Measurements from ENCODE around the gene PLA2G6.

PLA2G6 gene

DNA sequence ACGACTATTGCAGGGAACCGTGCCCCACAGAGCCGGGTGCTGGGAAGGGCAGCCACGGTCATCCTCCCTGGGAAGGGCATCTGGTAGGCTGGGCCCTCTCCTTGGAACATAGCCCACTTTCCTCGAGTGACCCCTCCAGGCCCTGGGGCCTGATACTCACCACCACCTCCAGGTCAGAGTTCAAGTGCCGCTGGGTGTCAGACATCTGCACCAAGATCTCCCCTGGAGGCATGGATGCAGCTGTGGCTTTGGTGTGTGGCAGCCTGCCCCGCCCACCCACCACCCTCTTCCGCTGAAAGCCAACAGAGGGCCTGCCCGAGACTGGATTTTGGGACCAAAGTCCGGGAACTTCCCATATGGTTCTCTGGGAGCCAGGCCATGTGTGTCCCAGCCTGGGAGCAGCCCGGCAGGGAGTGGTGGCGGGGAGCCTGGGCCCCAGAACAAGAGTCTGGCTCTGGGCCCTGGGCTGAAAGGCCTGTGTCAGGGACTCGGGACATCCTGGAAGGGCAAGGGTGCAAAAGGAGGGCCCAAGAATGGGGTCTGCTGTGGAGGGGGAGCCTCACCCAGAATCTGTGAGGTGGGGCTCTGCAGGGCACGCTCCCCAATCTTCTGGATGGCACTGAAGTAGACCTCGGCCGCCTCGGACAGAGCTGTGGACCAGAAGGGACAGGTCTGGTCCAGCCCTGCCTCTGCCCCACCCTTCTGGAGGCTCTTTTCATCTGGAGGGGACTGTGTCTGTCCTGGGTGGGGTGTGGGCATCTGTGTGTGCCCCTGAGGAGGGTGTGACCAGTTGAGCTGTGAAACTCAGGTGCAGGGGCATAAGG lies 73.7 kb downstream of the PLA2G6 start:
- DNase-seq: no peak

- no peak for DNase-seq
Measured at GRCh38 chr22:38106814-38107578, 74.6 kb downstream of the PLA2G6 start.

- no peak for DNase-seq
Measured at GRCh38 chr22:38104084-38104483, 77.5 kb downstream of the PLA2G6 start.

DNA sequence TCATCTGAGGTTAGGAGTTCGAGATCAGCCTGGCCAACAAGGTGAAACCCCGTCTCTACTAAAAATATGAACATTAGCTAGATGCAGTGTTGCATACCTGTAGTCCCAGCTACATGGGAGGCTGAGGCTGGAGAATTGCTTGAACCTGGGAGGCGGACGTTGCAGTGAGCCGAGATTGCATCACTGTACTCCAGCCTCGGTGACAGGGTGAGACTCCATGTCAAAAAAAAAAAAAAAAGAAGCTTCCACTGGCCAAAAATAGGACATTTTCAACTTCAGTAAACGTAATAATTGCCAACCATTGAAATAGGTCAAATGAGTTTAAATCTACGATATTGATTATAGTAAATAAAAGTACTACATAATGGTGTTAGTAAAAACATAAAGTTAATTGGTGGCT lies 78.0 kb downstream of the PLA2G6 start:
- no peak for DNase-seq

GRCh38 chr22:38098410-38099249 lies 83.0 kb downstream of the PLA2G6 start:
- no peak for DNase-seq

DNA sequence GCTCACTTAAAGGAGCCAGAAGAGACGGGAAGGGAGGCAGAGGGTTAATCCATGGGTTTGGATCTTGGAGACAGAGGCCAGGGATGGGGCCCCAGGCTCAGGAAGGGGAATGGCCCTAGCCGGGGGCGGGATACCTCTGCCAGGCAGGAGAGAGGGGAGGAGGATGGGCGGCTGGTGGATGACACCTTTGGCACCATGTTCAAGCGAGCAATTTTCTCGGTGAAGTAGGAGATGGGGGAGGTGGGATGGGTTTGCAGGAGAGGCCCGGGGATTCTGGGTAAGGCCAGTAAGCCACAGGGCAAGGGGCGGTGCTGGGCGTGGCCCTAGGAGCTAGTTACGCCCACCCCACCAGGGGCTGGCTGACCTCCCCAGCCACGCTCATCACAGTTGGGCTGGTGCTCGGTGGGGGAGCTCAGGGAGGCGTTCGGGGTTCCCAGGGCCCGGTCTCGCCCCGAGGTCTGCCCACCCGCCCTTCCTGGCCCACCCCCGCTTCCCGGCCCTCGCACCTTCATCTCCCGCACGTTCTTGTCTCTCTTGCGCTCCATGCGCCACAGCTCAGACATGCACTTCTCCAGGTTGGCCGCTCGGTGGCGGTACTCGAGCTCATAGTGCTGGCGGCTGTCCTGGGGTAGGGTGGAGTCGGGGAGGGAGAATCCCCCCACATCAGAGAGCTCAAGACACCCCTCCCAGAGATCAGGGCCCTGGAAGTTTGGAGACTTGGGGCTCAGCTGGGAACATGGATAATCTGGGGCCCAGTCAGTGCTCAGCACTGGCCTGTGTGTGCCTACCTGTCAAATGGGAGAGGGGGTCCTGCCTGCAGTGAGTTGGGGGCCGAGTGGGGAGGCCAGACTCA lies 83.8 kb downstream of the PLA2G6 start:
- no peak for DNase-seq

- DNase-seq: no peak
Measured at GRCh38 chr22:38097058-38097457, 84.6 kb downstream of the PLA2G6 start.

GRCh38 chr22:38089474-38089851 lies 92.2 kb downstream of the PLA2G6 start:
- no peak for DNase-seq

DNA sequence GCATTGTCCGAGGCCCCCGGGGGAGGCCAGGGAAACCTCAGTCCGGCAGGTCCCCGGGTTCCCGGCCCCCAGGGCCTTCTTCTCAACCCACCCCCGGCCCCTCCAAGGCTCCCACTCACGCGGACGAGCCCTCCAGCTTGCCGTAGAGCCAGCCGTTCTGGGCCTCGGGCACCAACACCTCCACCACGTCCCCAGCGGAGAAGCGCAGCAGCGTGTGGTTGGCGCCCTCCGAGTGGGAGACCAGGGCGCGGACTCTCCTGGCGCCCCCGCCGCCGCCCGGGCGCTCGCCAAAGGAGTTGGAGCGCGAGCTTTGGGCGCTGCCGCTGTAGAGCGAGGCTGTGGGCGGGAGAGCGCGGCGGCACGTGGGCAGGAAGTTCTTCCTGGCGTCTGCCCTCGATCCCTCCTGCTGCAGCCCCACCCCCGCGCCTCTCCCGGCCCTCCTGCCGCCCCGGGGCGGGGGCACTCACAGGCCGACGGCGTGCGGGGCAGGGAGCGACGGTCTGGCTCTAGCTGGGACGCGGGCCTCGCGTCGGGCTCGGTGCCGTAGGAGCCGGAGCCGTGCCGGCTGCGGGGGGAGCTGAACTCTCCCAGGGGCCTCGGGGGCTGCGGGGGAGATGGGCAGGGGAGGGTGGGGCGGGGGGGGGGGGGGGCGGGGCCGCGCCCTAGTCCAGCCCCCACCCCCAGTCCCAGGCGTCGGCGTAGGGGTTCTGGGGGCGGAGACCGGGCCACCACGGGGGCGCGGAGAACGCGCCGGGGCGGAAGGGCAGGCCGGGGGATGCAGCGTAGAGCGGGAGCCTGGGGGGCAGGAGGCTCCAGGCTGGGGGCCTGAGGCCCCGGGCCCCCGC lies 92.8 kb downstream of the PLA2G6 start:
- no peak for DNase-seq

GRCh38 chr22:38087855-38088254 lies 93.8 kb downstream of the PLA2G6 start:
- no peak for DNase-seq

GRCh38 chr22:38086942-38087341 lies 94.7 kb downstream of the PLA2G6 start:
- DNase-seq: no peak

DNA sequence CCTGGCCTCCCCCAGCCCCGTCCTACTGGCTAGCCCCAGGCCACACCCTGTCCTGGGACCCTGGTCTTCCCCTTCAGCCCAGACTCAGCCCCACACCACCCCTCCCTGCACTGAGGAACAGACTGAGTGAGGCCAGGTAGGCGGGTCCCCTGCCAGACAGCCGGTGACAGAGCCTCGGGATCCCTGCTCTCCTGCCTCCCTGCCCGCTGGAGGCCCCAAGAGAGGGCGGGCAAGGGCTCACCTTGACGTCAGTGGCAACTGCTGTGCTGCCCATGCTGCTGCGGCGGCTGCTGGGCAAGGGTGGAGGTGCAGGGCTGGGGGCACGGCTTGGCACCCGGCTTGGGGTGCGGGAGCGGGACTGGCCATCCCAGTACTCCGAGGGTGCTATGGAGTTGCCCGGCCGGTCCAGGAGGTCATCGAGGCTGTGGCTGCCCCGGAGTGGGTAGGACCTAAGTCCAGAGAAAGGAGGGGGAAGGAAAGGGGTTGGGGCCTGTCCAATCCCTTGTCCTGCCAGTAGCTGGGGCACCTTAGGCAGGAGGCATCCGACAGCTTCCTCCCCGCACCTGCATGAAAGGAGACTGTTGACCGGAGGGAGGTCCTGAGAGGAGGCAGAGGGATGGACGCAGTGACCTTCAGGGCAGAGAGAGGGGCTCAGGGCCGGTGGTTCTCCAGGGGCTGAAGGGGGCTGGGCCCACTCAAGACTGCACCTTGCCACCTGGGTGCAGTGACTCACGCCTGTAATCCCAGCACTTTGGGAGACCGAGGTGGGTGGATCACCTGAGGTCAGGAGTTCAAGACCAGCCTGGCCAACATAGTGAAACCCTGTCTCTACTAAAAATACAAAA lies 95.4 kb downstream of the PLA2G6 start:
- DNase-seq: no peak

GRCh38 chr22:38085501-38085900 lies 96.1 kb downstream of the PLA2G6 start:
- DNase-seq: no peak

DNA sequence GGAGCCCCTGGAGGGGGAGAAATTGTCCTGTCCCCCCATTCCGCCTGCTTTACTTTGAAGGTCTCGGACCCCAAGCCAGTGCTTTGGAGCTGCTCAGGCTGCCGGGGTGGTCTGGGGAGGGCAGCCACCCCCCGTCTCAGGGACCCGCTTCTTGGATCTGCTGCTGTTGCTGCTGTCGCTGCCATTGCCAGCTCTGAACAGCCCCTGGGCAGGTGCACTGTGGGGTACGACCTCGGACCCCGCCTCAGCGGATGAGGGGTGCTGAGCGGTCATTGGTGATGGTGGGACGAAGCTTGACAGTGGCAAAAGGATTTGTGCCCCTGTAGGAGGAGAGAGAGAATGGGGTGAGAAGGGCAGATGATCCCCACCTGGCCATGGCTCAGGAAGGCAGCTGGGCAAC lies 96.6 kb downstream of the PLA2G6 start:
- no peak for DNase-seq

- DNase-seq: no peak
Measured at GRCh38 chr22:38083931-38084631, 97.5 kb downstream of the PLA2G6 start, which contains the start of gene SLC16A8. Gene SLC16A8, minus strand, starts transcription at chr22:38084184. Its CDS starts 1,311 bp downstream, at chr22:38082873.

- no peak for DNase-seq
Measured at GRCh38 chr22:38082986-38083710, 98.5 kb downstream of the PLA2G6 start.

GRCh38 chr22:38081941-38082828 lies 99.4 kb downstream of the PLA2G6 start:
- no peak for DNase-seq

DNA sequence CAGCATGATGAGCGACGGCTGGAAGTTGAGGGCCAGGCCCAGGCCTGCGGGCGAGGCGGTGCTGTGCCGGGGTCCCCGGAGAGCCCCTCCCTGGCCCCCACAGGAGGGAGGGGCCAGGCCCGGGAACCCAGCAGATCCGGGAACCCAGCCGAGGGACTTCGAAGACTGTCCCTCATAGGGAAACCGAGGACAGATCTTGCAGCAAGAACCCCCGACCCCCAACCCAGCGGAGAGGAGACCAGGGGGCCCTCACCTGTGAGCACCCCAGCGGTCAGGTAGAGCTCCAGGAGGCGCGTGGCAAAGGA lies 100.0 kb downstream of the PLA2G6 start:
- no peak for DNase-seq

Measured in stimulated activated naive CD4-positive, alpha-beta T cell treated with Interleukin-2 at 50 U/mL for 16 hours (primary cell).